ENCODE data around the gene PDYN. TPM values are rescaled to one million over a fixed set of nuclear protein-coding genes. Genes with fewer than 3 reads are reported as not detected.

PDYN gene
- total RNA-seq, 2 donors from 2014 or later: not detected

DNA sequence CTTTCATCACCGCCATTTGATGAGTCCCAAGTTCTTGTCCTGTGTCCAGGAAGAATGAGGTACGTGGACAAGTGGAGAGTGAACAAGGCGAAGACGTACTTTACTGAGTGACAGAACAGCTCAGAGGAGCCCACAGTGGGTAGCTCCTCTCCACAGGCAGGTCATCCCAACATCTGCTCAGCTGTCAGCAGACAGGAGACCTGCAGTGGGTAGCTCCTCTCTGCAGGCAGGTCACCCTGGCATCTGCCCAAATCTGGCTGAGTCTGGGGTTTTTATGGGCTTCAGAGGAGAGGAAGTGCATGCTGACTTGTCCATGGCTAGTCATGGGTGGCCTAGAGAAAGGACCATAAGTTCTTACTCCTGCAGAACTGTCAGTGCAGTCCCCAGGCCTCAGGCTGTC is 32.7 kb upstream of the PDYN start:
- no peaks in the 10 kb centered on the region for H3K9me3 ChIP-seq
- H3K4me3 ChIP-seq: no peak overlapping the region
- DNase-seq (ENCODE audit: low spot score) (no peak), ATAC-seq (ENCODE audit: insufficient number of reproducible peaks, low FRiP score, low read depth) (no peak)
- H3K27me3 ChIP-seq (replicated peaks; ENCODE audit: insufficient read depth): no peaks in the 10 kb centered on the region
- H3K27ac ChIP-seq: no peak overlapping the region
- H3K36me3 ChIP-seq: no peaks in the 10 kb centered on the region
- H3K4me1 ChIP-seq (ENCODE audit: control insufficient read depth in 1 of 2, low read depth in 2 of 2): no peaks in the 10 kb centered on the region
- TF ChIP-seq, protein P1, sequence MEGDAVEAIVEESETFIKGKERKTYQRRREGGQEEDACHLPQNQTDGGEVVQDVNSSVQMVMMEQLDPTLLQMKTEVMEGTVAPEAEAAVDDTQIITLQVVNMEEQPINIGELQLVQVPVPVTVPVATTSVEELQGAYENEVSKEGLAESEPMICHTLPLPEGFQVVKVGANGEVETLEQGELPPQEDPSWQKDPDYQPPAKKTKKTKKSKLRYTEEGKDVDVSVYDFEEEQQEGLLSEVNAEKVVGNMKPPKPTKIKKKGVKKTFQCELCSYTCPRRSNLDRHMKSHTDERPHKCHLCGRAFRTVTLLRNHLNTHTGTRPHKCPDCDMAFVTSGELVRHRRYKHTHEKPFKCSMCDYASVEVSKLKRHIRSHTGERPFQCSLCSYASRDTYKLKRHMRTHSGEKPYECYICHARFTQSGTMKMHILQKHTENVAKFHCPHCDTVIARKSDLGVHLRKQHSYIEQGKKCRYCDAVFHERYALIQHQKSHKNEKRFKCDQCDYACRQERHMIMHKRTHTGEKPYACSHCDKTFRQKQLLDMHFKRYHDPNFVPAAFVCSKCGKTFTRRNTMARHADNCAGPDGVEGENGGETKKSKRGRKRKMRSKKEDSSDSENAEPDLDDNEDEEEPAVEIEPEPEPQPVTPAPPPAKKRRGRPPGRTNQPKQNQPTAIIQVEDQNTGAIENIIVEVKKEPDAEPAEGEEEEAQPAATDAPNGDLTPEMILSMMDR (IDR thresholded peaks at IDR 0.05): no peak

- Histone ChIP-seq H3K9me3 (no peaks in the 10 kb centered on the region), H3K4me3 (no peak overlapping the region), H3K4me1 (ENCODE audit: control insufficient read depth in 1 of 2, low read depth in 2 of 2) (no peaks in the 10 kb centered on the region), H3K27ac (no peak overlapping the region), H3K27me3 (replicated peaks; ENCODE audit: insufficient read depth) (no peaks in the 10 kb centered on the region), H3K36me3 (no peaks in the 10 kb centered on the region)
- no peak for ATAC-seq (ENCODE audit: insufficient number of reproducible peaks, low FRiP score, low read depth)
- TF ChIP-seq, protein P1 (IDR thresholded peaks at IDR 0.05): no peak
- no peak for DNase-seq (ENCODE audit: low spot score)
Observed at GRCh38 chr20:2026004-2026403, 32.1 kb upstream of the PDYN start.

- TF ChIP-seq, protein P1 (IDR thresholded peaks at IDR 0.05): no peak
- H3K27me3 ChIP-seq (replicated peaks; ENCODE audit: insufficient read depth): no peaks in the 10 kb centered on the region
- no peaks in the 10 kb centered on the region for H3K36me3 ChIP-seq
- ATAC-seq (ENCODE audit: insufficient number of reproducible peaks, low FRiP score, low read depth) (no peak), DNase-seq (ENCODE audit: low spot score) (no peak)
- H3K9me3 ChIP-seq: no peaks in the 10 kb centered on the region
- no peak overlapping the region for H3K27ac ChIP-seq
- no peak overlapping the region for H3K4me3 ChIP-seq
- no peaks in the 10 kb centered on the region for H3K4me1 ChIP-seq (ENCODE audit: control insufficient read depth in 1 of 2, low read depth in 2 of 2)
Observed at GRCh38 chr20:2023151-2023550, 29.3 kb upstream of the PDYN start.

DNA sequence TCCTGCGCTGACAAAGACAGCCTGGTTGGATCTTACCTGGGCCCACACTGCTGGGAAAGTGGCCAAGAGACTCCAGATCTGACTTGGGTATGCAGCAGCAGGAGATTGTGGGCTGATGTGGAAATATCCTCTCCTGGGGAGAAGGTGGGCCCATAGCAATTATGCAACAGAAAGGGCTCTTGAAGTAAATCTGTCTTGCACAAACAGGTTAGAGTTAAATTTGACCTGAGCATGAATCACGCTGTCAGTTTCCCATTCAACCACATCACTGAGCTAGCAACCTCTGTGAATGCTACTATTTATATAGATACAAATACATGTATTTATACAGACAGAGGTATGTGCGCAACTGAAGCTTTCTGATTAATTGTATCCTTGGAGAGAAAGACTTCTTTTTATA is 28.3 kb upstream of the PDYN start:
- no peak overlapping the region for H3K4me3 ChIP-seq
- H3K27ac ChIP-seq: no peak overlapping the region
- ATAC-seq (ENCODE audit: insufficient number of reproducible peaks, low FRiP score, low read depth) (no peak), DNase-seq (ENCODE audit: low spot score) (no peak)
- TF ChIP-seq, protein P1 (IDR thresholded peaks at IDR 0.05): no peak
- H3K27me3 ChIP-seq (replicated peaks; ENCODE audit: insufficient read depth): no peaks in the 10 kb centered on the region
- no peaks in the 10 kb centered on the region for H3K36me3 ChIP-seq
- H3K4me1 ChIP-seq (ENCODE audit: control insufficient read depth in 1 of 2, low read depth in 2 of 2): no peaks in the 10 kb centered on the region
- no peaks in the 10 kb centered on the region for H3K9me3 ChIP-seq

GRCh38 chr20:2010533-2010932 is 16.7 kb upstream of the PDYN start:
- Histone ChIP-seq H3K4me1 (ENCODE audit: control insufficient read depth in 1 of 2, low read depth in 2 of 2) (no peaks in the 10 kb centered on the region), H3K4me3 (no peak overlapping the region), H3K27me3 (replicated peaks; ENCODE audit: insufficient read depth) (no peaks in the 10 kb centered on the region), H3K27ac (no peak overlapping the region), H3K36me3 (no peaks in the 10 kb centered on the region), H3K9me3 (no peaks in the 10 kb centered on the region)
- DNase-seq (ENCODE audit: low spot score) (no peak), ATAC-seq (ENCODE audit: insufficient number of reproducible peaks, low FRiP score, low read depth) (no peak)
- TF ChIP-seq, protein P1 (IDR thresholded peaks at IDR 0.05): no peak
